Glutamatergic neuron (in vitro differentiated cells): ENCODE measurements around the gene ITGA2. TPM values are rescaled to one million over a fixed set of nuclear protein-coding genes. Genes with fewer than 3 reads are reported as not detected.

Source experiments
- DNase-seq: peaks from one replicate; pipeline ENCODE4 v3.0.0; 2022
- H3K27ac Mint-ChIP-seq: one replicate; pipeline ENCODE4 v1.8.0; 2020; ENCODE audit warnings: mild to moderate bottlenecking, mixed read lengths, inconsistent platforms; ENCODE audit not compliant: unreplicated experiment
- H3K27me3 Mint-ChIP-seq: one replicate; pipeline ENCODE4 v1.8.0; 2020; ENCODE audit warnings: mild to moderate bottlenecking, moderate library complexity, mixed read lengths, inconsistent platforms; ENCODE audit not compliant: unreplicated experiment
- H3K36me3 Mint-ChIP-seq: one replicate; pipeline ENCODE4 v1.8.0; 2020; ENCODE audit warnings: mild to moderate bottlenecking, mixed read lengths, inconsistent platforms; ENCODE audit not compliant: unreplicated experiment
- H3K4me1 Mint-ChIP-seq: one replicate; pipeline ENCODE4 v1.8.0; 2020; ENCODE audit warnings: mild to moderate bottlenecking, low read depth, mixed read lengths, inconsistent platforms; ENCODE audit not compliant: unreplicated experiment
- H3K4me3 Mint-ChIP-seq: one replicate; pipeline ENCODE4 v1.8.0; 2020; ENCODE audit warnings: mild to moderate bottlenecking, mixed read lengths, inconsistent platforms; ENCODE audit not compliant: unreplicated experiment
- H3K9me3 Mint-ChIP-seq: one replicate; pipeline ENCODE4 v1.8.0; 2020; ENCODE audit warnings: mild to moderate bottlenecking, moderate library complexity, mixed read lengths, inconsistent platforms; ENCODE audit not compliant: unreplicated experiment
- CTCF ChIP-seq: fragments of 200-600 bp; sonication (generic); IDR thresholded peaks from one replicate; pipeline ENCODE4 v1.5.0; 2021; ENCODE audit not compliant: partially characterized antibody, unreplicated experiment
- total RNA-seq: library from RNA; stranded (reverse); fragmentation: NEBNext Ultra II Directional; extraction: Animal tissue kit (Norgen Biotek cat#: 25700); gene quantifications from one replicate; pipeline ENCODE4 v1.2.1, GENCODE V29; 2021; ENCODE audit not compliant: unreplicated experiment

ITGA2 gene
- total RNA-seq, 1 donor from 2014 or later = not detected

- no peak overlapping the region for H3K4me3 Mint-ChIP-seq
- H3K27me3 Mint-ChIP-seq = no peaks in the 10 kb centered on the region
- no peaks in the 10 kb centered on the region for H3K4me1 Mint-ChIP-seq
- no peak overlapping the region for H3K27ac Mint-ChIP-seq
- no peak for TF ChIP-seq CTCF
- H3K9me3 Mint-ChIP-seq = peaks cover 2% of the 10 kb centered on the region
- DNase-seq = no peak
- no peaks in the 10 kb centered on the region for H3K36me3 Mint-ChIP-seq
Observed at GRCh38 chr5:53128481-53128880, 139.3 kb downstream of the ITGA2 start.

- Mint-ChIP-seq H3K4me1 (no peaks in the 10 kb centered on the region), H3K9me3 (peaks cover 2% of the 10 kb centered on the region), H3K4me3 (no peak overlapping the region), H3K36me3 (no peaks in the 10 kb centered on the region), H3K27me3 (no peaks in the 10 kb centered on the region), H3K27ac (no peak overlapping the region)
- no peak for TF ChIP-seq CTCF
- DNase-seq = no peak
Observed at GRCh38 chr5:53130266-53130665, 141.1 kb downstream of the ITGA2 start.

GRCh38 chr5:53133020-53133419, 143.9 kb downstream of the ITGA2 start:
- H3K9me3 Mint-ChIP-seq = peaks cover 2% of the 10 kb centered on the region
- TF ChIP-seq CTCF = no peak
- H3K27me3 Mint-ChIP-seq = no peaks in the 10 kb centered on the region
- no peak overlapping the region for H3K4me3 Mint-ChIP-seq
- H3K27ac Mint-ChIP-seq = no peak overlapping the region
- H3K4me1 Mint-ChIP-seq = no peaks in the 10 kb centered on the region
- DNase-seq = no peak
- no peaks in the 10 kb centered on the region for H3K36me3 Mint-ChIP-seq

Other genes starting within 250 kb of the ITGA2 start
- 0.96 TPM for gene ITGA1, start 201.4 kb upstream of the ITGA2 start, total RNA-seq
- 7.5 TPM for gene PELO, start 201.4 kb upstream of the ITGA2 start, total RNA-seq
- 19.2 TPM for gene MOCS2, start 120.4 kb downstream of the ITGA2 start, total RNA-seq